Suppressor macrophage (primary cell): Measurements from ENCODE around the gene SLCO4A1.

Source experiments
- DNase-seq, 4 experiments: peaks; one replicate each; pipeline ENCODE4 v3.0.0-alpha.2; 2020 to 2022

Gene SLCO4A1

GRCh38 chr20:62638679-62639406, 3.5 kb upstream of the SLCO4A1 start:
- no peak for DNase-seq

GRCh38 chr20:62639765-62640164, 2.5 kb upstream of the SLCO4A1 start:
- DNase-seq: no peak

- DNase-seq: no peak
These were observed 1.4 kb upstream of the SLCO4A1 start for GRCh38 chr20:62640870-62641269.

DNA sequence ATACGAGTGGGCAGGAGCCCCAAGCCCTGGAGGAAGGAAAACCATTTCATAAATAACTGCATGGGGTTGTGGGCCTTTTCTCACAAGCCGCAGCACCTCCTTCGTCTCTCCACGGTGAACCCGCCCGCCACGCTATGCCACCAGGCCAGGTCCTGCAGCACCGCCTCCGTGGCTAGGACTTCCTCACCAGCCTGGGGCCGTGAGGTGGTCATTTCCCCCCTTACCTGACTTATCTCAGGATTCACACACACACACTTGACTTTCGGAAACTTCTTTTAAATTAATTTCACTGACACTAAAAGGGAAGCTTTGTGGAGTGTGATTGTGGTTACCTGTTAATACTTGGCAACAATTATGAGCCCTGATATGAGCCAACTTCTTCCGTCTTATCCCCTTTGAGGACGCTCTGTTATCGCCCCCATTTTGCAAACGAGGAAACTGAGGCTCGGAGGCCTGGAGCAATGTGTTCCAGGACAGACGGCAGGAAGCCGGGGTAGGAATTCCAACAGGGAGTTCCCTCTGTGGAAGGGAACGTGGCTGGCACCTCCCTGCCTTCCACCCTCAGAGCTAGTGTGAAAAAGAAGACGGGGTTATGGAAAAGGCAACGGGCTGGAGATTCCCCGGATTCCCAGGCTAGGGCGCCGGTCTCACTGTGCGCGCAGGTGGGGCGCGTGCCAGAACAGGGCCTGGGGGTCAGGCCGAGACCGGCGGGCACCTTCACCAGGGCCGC, 817 bp upstream of the SLCO4A1 start:
- DNase-seq: no peak

- peak; percentile 23 to 65 (median 51) for DNase-seq
These were observed 590 bp downstream of the SLCO4A1 start for GRCh38 chr20:62642666-62643520.

DNA sequence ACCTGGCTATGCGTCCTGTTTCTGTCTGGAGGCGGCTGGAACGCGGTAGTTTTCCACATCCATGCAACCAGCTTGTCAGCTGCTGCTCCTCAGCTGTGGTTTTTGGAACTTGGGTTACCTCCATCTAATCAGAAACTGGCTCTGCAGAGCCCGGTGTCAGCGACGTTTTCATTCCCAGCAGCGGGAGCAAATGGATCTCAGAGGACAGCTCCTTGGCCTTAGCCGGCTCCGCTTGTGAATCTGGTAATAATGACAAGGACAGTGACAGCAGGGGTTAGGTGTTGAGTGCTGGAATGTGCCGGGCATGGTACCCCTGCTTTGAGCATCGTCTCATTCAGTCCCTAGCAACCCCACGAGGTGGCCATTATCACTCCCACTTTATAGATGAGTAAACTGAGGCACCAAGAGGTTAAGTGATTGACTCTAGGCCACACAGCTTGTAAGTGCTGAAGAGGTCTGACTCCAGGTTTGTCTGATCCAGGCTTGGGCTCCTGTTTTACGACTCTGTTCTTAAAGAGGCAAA, 1.3 kb downstream of the SLCO4A1 start:
- no peak for DNase-seq

DNA sequence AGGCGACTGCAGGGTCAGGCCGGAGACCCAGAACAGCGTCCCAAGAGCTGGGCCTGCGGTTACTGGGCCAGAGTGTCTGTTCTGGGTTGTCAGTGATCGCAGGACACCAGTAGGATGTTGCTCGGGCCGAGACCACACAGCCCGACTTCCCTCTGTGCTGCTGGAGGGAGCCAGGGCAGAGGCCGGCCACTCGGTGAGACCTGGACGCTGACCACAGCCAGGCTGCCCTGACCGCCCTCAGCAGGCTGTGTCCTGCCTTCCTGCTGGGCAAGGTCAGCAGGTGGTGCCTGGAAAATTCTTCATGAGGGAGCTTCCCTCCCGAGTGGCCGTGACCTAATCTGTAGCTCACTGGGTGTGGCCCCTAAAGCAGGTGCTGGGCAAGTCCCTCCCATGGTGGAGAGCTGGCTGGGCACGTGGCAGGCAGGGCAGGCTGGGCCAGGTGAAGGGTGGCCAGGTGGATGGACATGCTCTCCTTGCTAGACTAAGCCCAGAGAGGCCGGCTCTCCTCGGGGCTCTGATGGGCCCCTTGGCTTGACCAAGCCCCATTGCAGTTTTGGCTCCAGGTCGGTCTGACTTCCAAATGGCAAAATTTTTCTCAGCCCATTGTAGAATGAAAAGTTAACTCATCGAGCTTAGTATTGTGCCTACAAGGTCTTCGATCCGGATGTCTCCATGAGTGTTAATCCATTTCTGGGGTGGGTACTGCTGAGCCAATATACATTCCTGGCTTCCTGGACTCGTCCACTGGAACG, 1.9 kb downstream of the SLCO4A1 start:
- no peak for DNase-seq

GRCh38 chr20:62644802-62645496, 2.6 kb downstream of the SLCO4A1 start:
- peak in 3 of 4 experiments; percentile 33 to 59 (median 52) for DNase-seq

GRCh38 chr20:62645613-62646012, 3.3 kb downstream of the SLCO4A1 start:
- no peak for DNase-seq

GRCh38 chr20:62646851-62647520, 4.7 kb downstream of the SLCO4A1 start:
- DNase-seq: no peak

DNA sequence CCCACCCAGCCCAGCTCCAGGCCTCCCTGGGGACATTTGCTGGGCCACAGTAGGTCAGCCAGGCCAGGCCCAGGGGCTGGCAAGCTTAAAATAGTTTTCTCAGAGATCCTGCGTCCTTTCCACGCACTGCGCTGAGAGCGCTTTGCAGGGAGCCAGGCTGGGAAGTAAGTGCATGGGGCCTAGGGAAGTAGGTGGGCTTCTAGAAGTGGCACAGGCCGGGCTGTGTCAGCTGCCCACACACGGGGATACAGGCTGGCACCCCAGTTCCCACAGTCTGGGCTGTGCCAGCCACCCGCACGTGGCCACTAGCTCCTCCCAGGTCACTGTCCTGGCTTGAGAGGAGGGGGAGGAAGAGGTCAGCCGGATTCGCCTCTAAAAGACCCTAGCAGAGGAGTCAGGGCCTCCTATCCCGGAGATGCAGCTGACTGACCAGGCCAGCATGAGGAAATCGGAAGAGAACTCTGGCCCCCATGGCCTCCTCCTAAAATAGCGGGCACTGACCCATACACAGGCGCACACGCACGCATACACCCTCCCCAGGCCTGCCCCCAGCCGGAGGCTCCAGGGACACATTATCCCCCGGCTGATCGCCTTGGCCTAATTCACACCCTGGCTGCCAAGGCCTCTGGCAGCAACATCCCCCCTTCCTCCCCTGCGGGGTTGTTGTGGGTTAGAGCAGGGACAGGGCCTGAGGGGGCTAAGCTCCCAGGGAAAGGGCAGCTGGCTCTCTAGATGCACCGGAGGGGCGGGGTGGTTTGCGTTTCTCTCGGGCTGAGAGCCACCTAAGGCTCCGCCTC, 5.4 kb downstream of the SLCO4A1 start:
- DNase-seq: no peak

- no peak for DNase-seq
These were observed 6.2 kb downstream of the SLCO4A1 start for GRCh38 chr20:62648318-62648995.

DNA sequence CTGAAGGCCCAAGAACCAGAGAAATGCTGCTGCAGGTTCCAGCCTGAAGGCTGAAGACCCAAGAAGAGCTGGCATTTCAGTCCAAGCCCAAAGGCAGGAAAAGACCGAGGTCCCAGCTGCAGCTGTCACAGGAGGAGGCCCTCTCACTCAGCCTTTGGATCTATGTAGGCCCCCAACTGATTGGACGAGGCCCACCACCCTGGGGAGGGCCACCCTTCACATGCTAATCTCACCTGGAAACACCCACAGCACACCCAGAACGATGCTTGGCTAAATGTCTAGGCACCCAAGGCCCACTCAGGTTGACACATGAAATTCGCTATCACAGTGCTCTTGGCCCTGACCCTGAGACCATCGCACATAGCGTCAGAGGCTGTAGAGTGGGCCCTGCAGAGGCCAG, 6.8 kb downstream of the SLCO4A1 start:
- DNase-seq: no peak

- DNase-seq: no peak
These were observed 8.4 kb downstream of the SLCO4A1 start for GRCh38 chr20:62650551-62651284.

GRCh38 chr20:62651285-62652021, 9.2 kb downstream of the SLCO4A1 start:
- DNase-seq: peak; percentile 65 to 77 (median 74)

DNA sequence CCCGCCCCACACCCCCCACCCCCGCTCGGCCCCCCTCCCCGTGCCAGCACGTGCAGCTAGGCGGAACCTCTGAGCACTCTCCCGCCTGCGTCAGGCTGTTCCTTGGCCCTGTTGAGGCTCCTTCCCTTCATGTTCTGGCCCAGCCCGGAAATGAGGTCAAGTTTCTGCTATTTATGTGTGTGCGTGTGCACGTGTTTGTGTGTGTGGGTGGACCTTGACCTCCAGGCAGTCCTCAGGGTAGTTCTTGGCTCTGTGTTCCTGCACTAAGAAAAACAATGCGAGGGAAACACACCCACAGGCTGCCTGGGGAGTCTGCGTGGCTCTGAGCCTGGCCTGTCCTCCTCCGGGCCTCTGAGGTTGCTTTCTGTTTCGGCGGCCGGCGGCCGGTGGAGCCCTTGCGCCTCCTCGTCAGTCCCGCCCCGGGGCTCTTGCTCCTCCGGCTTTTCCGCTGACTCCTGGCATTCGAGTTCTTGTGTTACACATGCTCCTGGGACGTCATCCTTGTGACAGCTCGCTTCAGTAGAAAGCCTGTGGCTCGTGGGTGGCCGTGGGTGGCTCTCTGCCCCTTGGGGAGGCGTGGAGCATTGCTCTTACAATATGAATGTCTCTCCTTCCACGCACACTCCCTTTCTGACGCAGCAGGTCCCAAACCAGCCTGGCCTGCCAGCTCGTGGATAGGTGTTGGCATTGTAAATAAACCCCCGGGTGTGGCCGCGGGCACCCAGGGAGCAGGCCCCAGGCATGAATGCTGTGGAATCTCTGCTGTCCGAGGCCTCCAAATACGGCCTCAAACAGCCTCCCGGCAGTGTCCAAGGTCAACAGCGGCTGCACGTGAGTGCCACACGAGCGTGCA, 10.0 kb downstream of the SLCO4A1 start:
- peak; percentile 96 to 99 (median 98) for DNase-seq

DNA sequence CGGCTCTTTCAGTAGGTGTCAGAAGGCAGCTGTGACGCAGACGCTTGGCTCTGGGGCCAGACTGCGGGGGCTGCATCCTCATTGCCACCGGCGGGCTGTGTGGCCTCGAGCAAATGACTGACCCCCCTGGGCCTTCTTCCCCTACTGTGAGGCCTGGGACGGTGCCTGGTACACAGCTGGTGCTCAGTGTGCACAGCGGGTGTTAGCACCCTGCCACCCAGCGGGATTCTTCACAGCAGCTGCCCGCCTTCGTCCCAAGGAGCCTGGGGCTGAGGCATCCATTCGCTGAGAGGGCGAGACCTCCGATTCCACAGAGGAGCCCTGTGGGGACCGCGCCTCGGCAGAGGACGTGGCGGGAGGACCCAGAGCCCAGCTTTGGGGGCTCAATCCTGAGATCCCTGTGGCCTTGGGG, 10.6 kb downstream of the SLCO4A1 start:
- DNase-seq: no peak
